HepG2 (cell line): ENCODE measurements around the gene TMEM256. TPM values are rescaled to one million over a fixed set of nuclear protein-coding genes. Genes with fewer than 3 reads are reported as not detected.

Experiments
- CBX2 ChIP-seq, 2 experiments: fragments of 200-600 bp in 1 of 2; sonication (generic); formaldehyde crosslinking in 1 of 2; IDR thresholded peaks; 2 replicates each; pipeline versions ENCODE4 v1.7.0 to v1.8.1; 2018 to 2022; ENCODE audit warnings: low read depth in 2 of 2, low read length in 1 of 2, mild to moderate bottlenecking in 1 of 2, missing genetic modification reagents in 1 of 2
- EZH2 ChIP-seq: conservative IDR thresholded peaks from 2 replicates; pipeline ENCODE4 v1.6.1; 2012; ENCODE audit warnings: mild to moderate bottlenecking, low read depth, low read length, moderate library complexity
- IKZF1 ChIP-seq: fragments of 450-650 bp; IDR thresholded peaks from 2 replicates; pipeline ENCODE4 v1.7.1; 2016
- MED8 ChIP-seq: sonication (generic); formaldehyde crosslinking; IDR thresholded peaks from 2 replicates; pipeline ENCODE4 v1.8.1; 2023; ENCODE audit warnings: mild to moderate bottlenecking, missing genetic modification reagents; ENCODE audit not compliant: insufficient replicate concordance
- PAWR ChIP-seq: sonication (generic); formaldehyde crosslinking; IDR thresholded peaks from 2 replicates; pipeline ENCODE4 v1.4.0; 2020; ENCODE audit warnings: missing genetic modification reagents, mild to moderate bottlenecking, borderline replicate concordance
- RBFOX2 ChIP-seq: fragments of 200-400 bp; formaldehyde crosslinking; IDR thresholded peaks from 2 replicates; pipeline ENCODE4 v1.6.1; 2017; ENCODE audit warnings: low read depth, mild to moderate bottlenecking, low read length
- THAP11 ChIP-seq: IDR thresholded peaks from 2 replicates; pipeline ENCODE4 v1.6.1; 2016; ENCODE audit warnings: missing biosample characterization, missing genetic modification reagents
- TRIM24 ChIP-seq: sonication (generic); formaldehyde crosslinking; IDR thresholded peaks from 2 replicates; pipeline ENCODE4 v1.8.0; 2022; ENCODE audit warnings: mild to moderate bottlenecking, missing genetic modification reagents
- ZNF10 ChIP-seq: sonication (generic); formaldehyde crosslinking; IDR thresholded peaks from 2 replicates; pipeline ENCODE4 v1.4.0; 2020; ENCODE audit warnings: mild to moderate bottlenecking, low read depth, missing genetic modification reagents, borderline replicate concordance
- ZNF17 ChIP-seq: sonication (generic); formaldehyde crosslinking; IDR thresholded peaks from 2 replicates; pipeline ENCODE4 v1.5.0; 2020; ENCODE audit warnings: mild to moderate bottlenecking, missing genetic modification reagents
- ZNF3 ChIP-seq: IDR thresholded peaks from 2 replicates; pipeline ENCODE4 v1.7.0; 2017; ENCODE audit warnings: inconsistent platforms
- ZNF343 ChIP-seq: sonication (generic); formaldehyde crosslinking; IDR thresholded peaks from 2 replicates; pipeline ENCODE4 v1.4.0; 2020; ENCODE audit warnings: mild to moderate bottlenecking, missing genetic modification reagents
- polyA plus RNA-seq, 8 experiments: library from polyadenylated mRNA; depleted of rRNA in 3 of 8; stranded (reverse) in 7 of 8; unstranded in 1 of 8; fragments of >200 nt; fragmentation: Illumina TruSeq in 4 of 8; extraction: Trizol in 4 of 8; gene quantifications; 2 replicates each; pipeline versions ENCODE4 v1.2.1 to v1.2.3, GENCODE V29; 2011 to 2016; ENCODE audit warnings: low read depth in 4 of 8, missing spikeins in 1 of 8, mixed read lengths in 1 of 8; ENCODE audit not compliant: insufficient read depth in 1 of 8
- total RNA-seq, 5 experiments: library from RNA; depleted of rRNA; stranded (reverse); fragments of >200 nt; fragmentation: Illumina TruSeq; extraction: Trizol; gene quantifications; 2 replicates each; pipeline ENCODE4 v1.2.3, GENCODE V29; 2016; ENCODE audit warnings: low read depth in 1 of 5
- TF ChIP-seq, protein P1 (sequence below): sonication (generic); formaldehyde crosslinking; IDR thresholded peaks from 2 replicates; pipeline ENCODE4 v1.5.0; 2020; ENCODE audit warnings: mild to moderate bottlenecking, missing genetic modification reagents, moderate library complexity
- TF ChIP-seq, protein P2 (sequence below), 2 experiments: sonication (generic) in 1 of 2; formaldehyde crosslinking in 1 of 2; IDR thresholded peaks; 2 replicates each; pipeline versions ENCODE4 v1.6.1 to v1.9.0; 2014 to 2022; ENCODE audit warnings: antibody characterized with exemption in 1 of 2, borderline replicate concordance in 1 of 2, inconsistent platforms in 1 of 2, low read depth in 1 of 2, missing genetic modification reagents in 1 of 2
- TF ChIP-seq, protein P3 (sequence below): sonication (generic); formaldehyde crosslinking; IDR thresholded peaks from 2 replicates; pipeline ENCODE4 v1.4.0; 2020; ENCODE audit warnings: missing genetic modification reagents; ENCODE audit errors: not compliant biosample characterization
- TF ChIP-seq, protein P4 (sequence below): IDR thresholded peaks from 2 replicates; pipeline ENCODE4 v1.6.1; 2016; ENCODE audit warnings: mild to moderate bottlenecking
- TF ChIP-seq, protein P5 (sequence below): sonication (generic); formaldehyde crosslinking; IDR thresholded peaks from 2 replicates; pipeline ENCODE4 v1.5.0; 2020; ENCODE audit warnings: missing genetic modification reagents

TMEM256 gene
- total and polyA plus RNA-seq, 2 of the 13 experiments (the other 11 are each of a cell fraction or from before 2014, with no cell fraction given), result 231 to 252 TPM

DNA sequence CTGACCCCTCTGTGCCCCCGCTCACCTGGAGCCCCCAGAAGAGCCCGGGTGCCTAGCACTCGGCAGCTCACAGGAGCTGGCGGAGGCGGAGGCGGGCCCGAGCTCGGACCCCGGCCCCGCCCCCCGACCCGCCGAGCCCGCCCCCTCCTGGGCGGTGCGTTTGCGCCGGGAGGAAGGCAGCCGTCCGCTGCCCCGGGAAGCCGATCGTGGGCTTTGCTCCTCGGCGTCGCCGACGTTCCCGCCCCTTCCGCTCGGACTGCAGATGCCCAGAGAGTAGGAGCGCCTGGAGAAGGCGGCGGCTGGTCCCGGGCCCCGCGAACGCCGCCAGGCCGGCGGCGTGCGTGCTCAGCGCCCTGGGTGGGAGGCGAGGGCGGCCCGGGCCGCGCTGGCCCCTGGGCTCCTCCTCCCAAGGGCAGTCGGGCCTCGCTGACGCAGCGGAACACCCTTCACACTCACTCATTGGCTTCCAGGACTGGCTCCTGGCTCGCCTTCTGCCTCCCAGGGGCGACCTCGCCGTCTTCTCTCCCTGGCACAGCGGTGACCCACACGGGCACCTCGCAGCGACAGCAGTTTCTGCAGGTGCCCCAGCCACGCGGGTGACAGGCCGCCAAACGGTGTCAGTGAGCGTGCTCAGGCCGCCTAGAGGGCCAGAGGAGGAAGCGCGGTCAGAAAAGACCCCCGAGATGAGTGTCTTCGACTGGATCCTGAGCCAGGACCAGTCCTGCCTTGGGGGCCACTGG lies 9.3 kb downstream of the TMEM256 start, which contains the start of gene PLSCR3 (continued):
- TF ChIP-seq, protein P1, sequence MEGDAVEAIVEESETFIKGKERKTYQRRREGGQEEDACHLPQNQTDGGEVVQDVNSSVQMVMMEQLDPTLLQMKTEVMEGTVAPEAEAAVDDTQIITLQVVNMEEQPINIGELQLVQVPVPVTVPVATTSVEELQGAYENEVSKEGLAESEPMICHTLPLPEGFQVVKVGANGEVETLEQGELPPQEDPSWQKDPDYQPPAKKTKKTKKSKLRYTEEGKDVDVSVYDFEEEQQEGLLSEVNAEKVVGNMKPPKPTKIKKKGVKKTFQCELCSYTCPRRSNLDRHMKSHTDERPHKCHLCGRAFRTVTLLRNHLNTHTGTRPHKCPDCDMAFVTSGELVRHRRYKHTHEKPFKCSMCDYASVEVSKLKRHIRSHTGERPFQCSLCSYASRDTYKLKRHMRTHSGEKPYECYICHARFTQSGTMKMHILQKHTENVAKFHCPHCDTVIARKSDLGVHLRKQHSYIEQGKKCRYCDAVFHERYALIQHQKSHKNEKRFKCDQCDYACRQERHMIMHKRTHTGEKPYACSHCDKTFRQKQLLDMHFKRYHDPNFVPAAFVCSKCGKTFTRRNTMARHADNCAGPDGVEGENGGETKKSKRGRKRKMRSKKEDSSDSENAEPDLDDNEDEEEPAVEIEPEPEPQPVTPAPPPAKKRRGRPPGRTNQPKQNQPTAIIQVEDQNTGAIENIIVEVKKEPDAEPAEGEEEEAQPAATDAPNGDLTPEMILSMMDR (CRISPR knock-in tag), result peak; percentile 53
- TF ChIP-seq IKZF1 (no peak), EZH2 (no peak), ZNF10 (CRISPR knock-in tag) (no peak), TRIM24 (CRISPR knock-in tag) (no peak), ZNF343 (CRISPR knock-in tag) (no peak), ZNF3 (no peak), MED8 (no peak), RBFOX2 (peak; percentile 92), THAP11 (CRISPR knock-in tag) (peak; percentile 72), ZNF17 (CRISPR knock-in tag) (no peak), CBX2 (IDR thresholded peaks at IDR 0.05; ENCODE audit: low read depth, low read length) (no peak), CBX2 (CRISPR knock-in tag; IDR thresholded peaks at IDR 0.05; ENCODE audit: low read depth) (no peak), PAWR (CRISPR knock-in tag) (no peak)
- TF ChIP-seq, protein P2, sequence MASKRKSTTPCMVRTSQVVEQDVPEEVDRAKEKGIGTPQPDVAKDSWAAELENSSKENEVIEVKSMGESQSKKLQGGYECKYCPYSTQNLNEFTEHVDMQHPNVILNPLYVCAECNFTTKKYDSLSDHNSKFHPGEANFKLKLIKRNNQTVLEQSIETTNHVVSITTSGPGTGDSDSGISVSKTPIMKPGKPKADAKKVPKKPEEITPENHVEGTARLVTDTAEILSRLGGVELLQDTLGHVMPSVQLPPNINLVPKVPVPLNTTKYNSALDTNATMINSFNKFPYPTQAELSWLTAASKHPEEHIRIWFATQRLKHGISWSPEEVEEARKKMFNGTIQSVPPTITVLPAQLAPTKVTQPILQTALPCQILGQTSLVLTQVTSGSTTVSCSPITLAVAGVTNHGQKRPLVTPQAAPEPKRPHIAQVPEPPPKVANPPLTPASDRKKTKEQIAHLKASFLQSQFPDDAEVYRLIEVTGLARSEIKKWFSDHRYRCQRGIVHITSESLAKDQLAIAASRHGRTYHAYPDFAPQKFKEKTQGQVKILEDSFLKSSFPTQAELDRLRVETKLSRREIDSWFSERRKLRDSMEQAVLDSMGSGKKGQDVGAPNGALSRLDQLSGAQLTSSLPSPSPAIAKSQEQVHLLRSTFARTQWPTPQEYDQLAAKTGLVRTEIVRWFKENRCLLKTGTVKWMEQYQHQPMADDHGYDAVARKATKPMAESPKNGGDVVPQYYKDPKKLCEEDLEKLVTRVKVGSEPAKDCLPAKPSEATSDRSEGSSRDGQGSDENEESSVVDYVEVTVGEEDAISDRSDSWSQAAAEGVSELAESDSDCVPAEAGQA (IDR thresholded peaks at IDR 0.05; ENCODE audit: low read depth), result no peak
- TF ChIP-seq, protein P2 (CRISPR knock-in tag; IDR thresholded peaks at IDR 0.05; ENCODE audit: borderline replicate concordance), result peak; percentile 55; the same call in 1 of the 2 replicates
- TF ChIP-seq, protein P3, sequence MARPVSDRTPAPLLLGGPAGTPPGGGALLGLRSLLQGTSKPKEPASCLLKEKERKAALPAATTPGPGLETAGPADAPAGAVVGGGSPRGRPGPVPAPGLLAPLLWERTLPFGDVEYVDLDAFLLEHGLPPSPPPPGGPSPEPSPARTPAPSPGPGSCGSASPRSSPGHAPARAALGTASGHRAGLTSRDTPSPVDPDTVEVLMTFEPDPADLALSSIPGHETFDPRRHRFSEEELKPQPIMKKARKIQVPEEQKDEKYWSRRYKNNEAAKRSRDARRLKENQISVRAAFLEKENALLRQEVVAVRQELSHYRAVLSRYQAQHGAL (CRISPR knock-in tag), result no peak
- TF ChIP-seq, protein P4, sequence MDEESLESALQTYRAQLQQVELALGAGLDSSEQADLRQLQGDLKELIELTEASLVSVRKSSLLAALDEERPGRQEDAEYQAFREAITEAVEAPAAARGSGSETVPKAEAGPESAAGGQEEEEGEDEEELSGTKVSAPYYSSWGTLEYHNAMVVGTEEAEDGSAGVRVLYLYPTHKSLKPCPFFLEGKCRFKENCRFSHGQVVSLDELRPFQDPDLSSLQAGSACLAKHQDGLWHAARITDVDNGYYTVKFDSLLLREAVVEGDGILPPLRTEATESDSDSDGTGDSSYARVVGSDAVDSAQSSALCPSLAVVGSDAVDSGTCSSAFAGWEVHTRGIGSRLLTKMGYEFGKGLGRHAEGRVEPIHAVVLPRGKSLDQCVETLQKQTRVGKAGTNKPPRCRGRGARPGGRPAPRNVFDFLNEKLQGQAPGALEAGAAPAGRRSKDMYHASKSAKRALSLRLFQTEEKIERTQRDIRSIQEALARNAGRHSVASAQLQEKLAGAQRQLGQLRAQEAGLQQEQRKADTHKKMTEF (CRISPR knock-in tag), result peak; percentile 62; the same call in 1 of the 2 replicates
- TF ChIP-seq, protein P5, sequence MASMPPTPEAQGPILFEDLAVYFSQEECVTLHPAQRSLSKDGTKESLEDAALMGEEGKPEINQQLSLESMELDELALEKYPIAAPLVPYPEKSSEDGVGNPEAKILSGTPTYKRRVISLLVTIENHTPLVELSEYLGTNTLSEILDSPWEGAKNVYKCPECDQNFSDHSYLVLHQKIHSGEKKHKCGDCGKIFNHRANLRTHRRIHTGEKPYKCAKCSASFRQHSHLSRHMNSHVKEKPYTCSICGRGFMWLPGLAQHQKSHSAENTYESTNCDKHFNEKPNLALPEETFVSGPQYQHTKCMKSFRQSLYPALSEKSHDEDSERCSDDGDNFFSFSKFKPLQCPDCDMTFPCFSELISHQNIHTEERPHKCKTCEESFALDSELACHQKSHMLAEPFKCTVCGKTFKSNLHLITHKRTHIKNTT (CRISPR knock-in tag), result no peak
